PC-9 (cell line): ENCODE measurements around the gene FLT3.

Experiments used
- EZH2 ChIP-seq: fragments of 200-600 bp; sonication (generic); IDR thresholded peaks from 2 replicates; pipeline ENCODE4 v1.8.0; 2017; ENCODE audit warnings: antibody characterized with exemption, low read depth
- TF ChIP-seq, protein P1 (sequence below): fragments of 200-600 bp; sonication (generic); conservative IDR thresholded peaks from 2 replicates; pipeline ENCODE4 v1.6.1; 2017; ENCODE audit warnings: mixed run types, antibody characterized with exemption, mild to moderate bottlenecking, moderate library complexity

DNA sequence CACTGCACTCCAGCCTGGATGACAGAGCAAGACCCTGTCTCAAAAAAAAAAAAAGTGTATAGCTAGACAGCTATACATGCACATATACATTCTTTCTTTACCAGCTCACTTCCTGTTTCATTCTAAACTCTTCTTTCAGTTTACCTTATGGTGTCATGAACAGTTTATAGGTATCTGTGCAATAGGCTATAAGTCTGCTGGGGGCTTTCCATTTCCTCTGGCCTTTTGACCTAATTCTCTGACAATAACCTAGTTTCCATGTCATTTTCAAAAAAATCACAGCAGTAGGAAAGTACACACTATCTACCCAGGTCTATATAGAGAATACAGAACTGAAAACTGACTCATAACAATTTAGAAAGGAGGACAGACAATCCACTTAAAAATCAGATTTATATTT is 87.5 kb downstream of the FLT3 start:
- TF ChIP-seq, protein P1, sequence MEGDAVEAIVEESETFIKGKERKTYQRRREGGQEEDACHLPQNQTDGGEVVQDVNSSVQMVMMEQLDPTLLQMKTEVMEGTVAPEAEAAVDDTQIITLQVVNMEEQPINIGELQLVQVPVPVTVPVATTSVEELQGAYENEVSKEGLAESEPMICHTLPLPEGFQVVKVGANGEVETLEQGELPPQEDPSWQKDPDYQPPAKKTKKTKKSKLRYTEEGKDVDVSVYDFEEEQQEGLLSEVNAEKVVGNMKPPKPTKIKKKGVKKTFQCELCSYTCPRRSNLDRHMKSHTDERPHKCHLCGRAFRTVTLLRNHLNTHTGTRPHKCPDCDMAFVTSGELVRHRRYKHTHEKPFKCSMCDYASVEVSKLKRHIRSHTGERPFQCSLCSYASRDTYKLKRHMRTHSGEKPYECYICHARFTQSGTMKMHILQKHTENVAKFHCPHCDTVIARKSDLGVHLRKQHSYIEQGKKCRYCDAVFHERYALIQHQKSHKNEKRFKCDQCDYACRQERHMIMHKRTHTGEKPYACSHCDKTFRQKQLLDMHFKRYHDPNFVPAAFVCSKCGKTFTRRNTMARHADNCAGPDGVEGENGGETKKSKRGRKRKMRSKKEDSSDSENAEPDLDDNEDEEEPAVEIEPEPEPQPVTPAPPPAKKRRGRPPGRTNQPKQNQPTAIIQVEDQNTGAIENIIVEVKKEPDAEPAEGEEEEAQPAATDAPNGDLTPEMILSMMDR: no peak
- no peak for TF ChIP-seq EZH2
